Measurements from ENCODE around the gene OXGR1.

GRCh38 chr13:96984051-96984508, 10.2 kb downstream of the OXGR1 start:
- TF ChIP-seq, protein P1, sequence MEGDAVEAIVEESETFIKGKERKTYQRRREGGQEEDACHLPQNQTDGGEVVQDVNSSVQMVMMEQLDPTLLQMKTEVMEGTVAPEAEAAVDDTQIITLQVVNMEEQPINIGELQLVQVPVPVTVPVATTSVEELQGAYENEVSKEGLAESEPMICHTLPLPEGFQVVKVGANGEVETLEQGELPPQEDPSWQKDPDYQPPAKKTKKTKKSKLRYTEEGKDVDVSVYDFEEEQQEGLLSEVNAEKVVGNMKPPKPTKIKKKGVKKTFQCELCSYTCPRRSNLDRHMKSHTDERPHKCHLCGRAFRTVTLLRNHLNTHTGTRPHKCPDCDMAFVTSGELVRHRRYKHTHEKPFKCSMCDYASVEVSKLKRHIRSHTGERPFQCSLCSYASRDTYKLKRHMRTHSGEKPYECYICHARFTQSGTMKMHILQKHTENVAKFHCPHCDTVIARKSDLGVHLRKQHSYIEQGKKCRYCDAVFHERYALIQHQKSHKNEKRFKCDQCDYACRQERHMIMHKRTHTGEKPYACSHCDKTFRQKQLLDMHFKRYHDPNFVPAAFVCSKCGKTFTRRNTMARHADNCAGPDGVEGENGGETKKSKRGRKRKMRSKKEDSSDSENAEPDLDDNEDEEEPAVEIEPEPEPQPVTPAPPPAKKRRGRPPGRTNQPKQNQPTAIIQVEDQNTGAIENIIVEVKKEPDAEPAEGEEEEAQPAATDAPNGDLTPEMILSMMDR (IDR thresholded peaks at IDR 0.05; ENCODE audit: low read length): no peak
- no peak for TF ChIP-seq EZH2 (IDR thresholded peaks at IDR 0.05; ENCODE audit: borderline replicate concordance, low read length)
